Daoy (cell line): ENCODE measurements around the gene INTS1. TPM values are rescaled to one million over a fixed set of nuclear protein-coding genes. Genes with fewer than 3 reads are reported as not detected.
"Not testable (repeated sequence)": the region's sequence is repeated elsewhere in the genome, so short reads cannot be mapped to it uniquely, and the experiment has no call there.

Source experiments
- DNase-seq: peaks from one replicate; pipeline ENCODE4 v3.0.0-alpha.2; 2015; ENCODE audit warnings: low read depth
- total RNA-seq: library from RNA; depleted of rRNA; stranded (reverse); fragments of >200 nt; shearing (Covaris generic); gene quantifications from 2 replicates; pipeline ENCODE4 v1.2.3, GENCODE V29; 2014

The INTS1 gene
- total RNA-seq, 1 experiment from 2014 or later: 42.9 TPM

DNA sequence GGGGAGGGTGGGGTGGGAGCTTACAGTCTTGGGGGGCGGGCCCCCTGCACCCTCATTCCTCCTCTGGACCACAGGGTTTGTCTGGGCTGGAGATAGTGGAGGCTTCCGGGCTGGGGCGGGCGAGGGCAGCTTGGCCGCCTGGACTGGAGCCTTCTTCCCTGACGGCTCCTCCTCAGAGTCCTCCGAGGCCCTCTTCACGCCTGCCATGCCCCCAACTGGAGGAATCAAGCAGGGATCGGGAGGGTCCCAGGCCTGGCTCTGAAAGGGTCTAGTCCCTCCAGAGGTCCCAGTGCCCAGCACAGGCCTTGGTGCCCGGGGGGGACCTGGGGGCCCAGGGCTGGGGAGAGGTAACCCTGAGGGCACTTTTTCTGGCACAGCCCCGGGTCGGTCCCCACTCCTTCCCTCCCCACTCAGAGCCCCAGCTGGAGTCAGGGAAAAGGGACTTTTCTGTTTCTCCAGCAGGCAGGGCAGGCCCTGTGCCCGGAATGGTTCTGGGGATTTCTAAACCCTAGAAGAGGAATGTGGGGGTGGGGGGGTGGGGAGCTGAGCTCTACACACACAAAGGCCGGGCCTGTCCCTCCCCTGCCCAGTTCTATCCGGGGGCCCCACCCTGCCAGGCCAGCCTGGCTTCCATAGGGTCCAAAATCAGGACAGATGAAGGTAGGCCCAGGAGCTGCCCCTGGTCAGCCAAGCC lies 56.5 kb downstream of the INTS1 start:
- DNase-seq: no peak

DNA sequence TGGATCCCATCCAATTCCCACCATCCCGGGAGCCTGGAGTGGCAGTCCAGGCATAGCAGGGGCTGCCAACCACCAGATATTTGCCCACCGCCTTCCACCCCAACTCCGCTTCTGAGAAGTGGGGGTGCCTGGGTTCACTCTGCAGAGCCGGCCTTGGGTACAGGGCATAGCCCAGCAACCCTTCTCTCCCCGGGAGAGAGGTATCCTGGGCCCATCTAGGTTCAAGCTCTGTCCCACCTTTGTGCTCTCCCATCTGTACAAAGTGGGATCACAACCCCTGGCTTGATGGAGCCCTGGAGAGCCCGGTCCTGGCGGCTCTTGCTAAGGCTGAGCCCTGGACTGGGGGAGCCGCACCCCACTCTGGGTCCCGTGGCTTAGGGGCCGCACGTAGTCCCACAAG lies 57.1 kb downstream of the INTS1 start:
- no peak for DNase-seq

DNA sequence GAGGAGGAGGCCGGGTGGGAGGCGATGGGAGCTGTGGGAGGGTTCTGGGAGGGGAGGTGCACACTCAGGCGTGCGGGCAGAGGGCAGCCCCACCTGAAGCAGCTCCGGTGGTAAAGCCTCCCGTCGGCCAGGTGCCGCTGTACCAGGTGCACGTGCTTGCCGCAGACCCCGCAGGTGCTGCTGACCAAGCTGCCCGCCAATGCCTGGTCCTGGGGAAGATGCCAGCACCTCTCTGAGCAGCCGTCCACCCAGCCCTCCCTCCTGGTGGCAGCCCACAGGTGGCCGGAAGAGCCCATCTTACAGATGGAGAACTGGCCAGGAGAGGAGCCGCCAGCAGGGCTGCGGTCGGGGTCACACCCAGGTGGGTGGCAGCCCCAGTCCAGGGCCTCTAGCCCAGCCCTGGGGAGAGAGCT lies 57.6 kb downstream of the INTS1 start:
- no peak for DNase-seq

DNA sequence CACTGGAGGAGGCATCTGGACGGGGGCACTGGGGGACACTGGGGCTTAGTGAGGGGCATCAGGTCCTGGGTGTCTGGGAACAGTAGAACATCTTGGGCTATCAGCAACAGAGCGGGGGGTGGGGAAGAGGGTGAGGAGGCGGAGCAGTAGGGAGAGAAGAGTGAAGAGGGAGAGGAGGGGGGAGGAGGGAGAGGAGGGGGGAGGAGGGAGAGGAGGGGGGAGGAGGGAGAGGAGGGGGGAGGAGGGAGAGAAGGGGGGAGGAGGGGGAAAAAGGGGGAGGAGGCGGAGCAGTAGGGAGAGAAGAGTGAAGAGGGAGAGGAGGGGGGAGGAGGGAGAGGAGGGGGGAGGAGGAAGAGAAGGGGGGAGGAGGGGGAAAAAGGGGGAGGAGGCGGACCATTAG lies 58.2 kb downstream of the INTS1 start:
- DNase-seq: not testable (repeated sequence)

DNA sequence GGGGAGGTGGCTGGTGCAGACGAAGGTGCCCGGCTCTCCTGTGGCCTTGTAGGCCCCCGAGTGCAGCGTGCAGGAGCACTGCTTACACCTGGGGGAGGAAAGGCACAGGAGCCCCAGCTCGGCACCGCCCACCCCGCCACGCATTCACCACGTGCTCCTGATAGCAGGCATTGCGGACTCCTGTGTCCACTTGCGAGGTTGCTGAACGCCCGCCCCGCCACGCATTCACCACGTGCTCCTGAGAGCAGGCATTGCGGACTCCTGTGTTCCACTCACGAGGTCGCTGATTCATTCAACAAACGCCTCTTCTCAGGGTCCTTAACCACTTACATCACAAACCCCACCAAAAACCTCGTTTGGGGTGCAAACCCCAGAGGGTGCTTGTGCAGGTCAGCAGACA lies 58.8 kb downstream of the INTS1 start:
- no peak for DNase-seq

DNA sequence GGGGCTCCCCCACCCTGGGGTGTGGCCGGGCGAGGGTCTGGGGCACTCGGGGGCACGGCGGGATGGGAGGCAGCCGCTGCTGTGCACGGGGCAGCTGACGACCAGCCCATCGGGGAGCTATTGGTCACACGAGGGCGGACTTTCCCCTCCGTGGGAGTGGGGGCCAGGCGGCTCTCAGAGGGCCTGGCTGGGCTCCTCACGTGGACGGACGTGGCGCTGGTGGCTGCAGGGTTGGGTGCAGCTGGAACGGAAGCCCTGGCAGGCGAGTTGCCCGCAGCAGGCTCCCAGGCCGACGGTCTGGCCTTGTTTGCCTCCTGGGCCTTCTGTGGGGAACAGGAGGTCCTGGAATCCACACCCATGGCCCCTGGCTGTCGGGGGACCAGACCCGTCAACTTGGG lies 59.3 kb downstream of the INTS1 start:
- DNase-seq: no peak

DNA sequence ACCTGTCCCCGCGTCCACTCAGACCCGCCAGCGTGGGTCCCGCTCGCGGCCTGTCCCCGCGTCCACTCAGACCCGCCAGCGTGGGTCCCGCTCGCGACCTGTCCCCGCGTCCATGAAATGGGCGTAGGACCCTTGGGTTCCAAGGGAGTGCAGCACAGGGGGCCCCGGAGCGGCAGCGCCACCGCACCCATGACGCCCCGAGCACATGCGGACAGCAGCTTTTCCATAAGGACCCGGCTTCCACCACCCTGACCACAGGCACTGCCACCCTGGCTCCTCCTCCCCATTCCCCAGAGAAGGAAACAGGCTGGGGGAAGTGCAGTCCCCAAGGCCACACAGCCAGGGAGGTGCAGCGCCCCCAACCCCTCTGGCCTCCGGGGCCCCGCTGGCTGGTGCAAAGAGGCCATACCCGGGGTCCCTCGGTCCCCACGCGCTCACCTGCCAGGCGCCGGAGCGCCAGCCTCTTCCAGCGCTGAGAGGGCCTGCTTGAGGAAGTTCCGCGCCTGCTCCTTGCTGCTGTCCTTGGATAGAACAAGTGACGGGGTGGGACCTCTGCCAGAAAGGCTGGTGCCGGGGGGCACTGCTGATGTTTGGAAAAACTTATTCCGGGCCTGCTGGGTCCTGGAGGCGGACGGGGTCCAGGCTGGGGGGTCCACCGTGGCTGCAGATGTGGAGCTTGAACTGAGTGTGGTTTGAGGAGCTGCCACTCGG lies 59.8 kb downstream of the INTS1 start:
- no peak for DNase-seq

DNA sequence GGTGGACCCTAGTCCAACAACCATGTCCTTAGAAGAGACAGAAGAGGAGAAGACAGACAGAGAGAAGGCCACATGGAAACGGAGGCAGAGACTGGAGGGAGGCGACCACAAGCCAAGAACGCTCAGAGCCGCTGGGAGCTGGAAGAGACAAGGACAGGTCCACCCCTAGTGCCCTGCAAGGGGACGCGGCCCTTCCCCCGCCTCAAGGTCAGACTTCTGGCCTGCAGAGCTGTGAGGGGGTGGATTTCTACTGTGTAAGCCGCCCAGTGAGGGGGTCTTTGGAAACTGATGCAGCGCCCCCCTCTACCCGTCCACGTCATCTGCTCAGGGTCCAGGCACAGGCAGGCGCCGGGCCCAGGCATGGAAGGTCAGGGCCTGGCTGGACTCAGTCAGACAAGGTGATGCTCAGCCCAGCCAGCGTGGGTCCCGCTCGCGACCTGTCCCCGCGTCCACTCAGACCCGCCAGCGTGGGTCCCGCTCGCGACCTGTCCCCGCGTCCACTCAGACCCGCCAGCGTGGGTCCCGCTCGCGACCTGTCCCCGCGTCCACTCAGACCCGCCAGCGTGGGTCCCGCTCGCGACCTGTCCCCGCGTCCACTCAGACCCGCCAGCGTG lies 60.5 kb downstream of the INTS1 start:
- not testable (repeated sequence) for DNase-seq

DNA sequence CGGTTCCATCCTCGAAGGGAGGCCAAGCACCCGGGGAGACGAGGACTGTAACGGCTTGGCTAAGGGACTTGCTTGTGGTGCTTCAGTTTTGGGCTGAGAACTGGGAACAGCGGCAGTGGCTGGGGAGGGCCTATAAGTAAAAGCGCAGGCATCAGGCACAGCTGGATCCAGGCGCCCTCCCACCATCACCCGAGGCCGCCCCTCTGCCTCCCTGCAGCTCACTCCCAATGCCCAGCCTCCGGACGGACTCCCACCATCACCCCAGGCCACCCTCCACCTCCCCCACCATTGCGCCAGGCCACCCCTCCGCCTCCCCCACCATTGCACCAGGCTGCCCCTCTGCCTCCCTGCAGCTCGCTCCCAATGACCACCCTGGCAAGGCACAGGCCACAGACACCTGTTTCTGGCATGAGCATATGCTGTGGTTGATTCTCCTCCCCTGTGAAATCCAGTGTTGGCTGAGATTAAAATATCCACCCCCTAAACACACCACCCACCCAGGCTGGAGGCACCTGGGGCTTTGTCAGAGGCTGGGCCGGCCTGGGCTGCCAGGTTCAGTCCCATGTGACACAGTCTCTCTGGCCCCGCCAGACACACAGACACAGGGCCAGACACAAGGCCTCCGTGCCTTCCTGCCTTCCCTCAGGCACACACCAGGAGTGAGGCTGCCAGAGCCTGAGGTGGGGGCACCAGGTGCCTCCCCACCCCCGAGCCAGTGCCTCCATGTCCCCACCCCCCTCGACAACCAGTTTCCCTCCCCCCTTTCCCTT lies 61.6 kb downstream of the INTS1 start:
- DNase-seq: no peak

DNA sequence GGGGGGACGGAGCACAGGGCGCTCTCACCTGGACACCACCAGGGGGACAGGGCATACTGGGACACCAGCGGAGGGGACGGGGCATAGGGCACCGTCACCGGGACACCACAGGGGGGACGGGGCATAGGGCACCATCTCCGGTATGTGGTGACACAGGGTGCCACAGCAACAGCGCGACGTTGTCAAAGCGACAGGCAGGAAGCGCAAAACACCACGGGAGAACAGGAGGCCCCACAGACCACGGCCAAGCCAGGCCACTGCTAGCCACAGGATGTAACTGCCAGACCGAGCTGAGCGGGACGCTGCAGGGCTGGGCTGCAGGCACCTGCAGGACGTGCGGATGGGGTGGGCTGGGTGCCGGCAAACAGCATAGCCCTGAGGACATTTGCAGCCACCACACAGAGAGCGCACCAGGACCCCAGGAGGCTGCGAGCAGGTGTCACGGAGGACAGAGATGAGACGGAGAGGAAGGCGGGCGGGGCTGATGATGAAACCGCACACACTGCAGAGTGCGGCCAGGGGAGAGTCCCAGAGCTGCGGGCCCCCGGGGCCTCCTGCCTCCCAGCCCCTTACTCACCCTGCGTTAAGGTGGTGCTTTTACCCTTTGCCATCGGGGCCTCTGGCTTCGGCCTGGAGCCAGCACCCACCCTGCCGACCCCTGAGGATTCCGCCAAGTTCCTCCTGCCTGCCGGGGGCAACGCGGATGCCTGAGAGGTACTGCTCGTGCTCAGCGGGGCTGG lies 62.4 kb downstream of the INTS1 start:
- no peak for DNase-seq

DNA sequence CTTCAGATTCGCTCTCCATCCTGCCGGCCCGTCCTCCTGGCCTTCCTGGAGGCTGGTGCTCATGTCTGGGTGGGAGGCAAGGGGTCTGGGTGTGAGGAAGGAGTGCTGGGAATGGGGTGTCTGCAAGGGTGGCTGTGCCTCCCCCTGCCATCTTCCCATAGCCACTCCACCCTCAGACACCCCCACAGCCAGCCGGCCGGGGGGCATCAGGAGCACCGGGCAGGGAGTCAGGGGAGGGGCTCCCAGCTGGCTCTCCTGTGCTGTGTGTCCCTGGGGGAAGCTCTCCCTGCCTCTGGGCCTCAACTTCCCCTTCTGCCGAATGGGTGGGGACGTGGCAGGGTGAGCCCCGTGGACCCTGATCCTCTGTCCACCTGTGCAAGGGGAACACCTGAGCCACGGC lies 63.6 kb downstream of the INTS1 start:
- no peak for DNase-seq

DNA sequence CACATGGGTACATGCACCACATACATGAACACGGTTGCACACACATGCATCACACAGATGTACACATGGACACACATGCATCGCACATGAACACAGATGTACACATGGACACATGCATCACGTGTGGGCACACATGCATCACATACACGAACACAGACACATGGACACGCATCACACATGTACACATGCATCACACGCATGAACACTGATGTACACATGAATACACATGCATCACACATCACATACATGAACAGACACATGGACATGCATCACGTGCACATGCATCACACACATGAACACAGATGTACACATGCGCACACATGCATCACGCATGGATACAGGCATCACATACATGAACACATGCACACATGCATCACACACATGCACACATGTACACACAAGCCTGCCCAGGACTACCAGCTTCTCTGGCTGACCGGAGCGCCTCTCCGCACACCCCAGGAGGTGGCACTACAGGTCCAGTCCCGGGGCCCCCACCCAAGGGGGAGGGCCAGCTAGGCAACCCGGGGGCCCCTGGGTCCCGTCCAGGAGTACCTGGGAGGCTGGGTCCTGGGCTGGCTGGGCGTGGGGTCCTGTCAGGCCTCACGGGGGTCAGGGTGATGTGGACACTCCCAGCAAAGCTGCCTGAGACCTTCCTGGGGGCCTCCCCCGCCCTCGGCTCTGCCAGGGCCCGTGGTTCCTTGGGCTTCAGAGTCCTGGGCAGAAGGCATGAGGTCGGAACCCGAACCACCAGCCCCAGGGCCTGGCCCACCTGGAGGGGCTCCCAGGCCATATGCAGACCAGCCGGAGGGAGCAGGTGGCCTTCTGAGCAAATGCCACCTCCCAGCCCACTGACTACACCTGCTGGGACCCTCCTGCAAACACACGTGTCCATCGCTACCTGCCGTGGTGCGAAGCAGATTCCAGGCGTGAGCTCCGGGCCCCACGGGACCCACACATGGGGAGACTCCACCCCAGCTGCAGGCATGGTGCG lies 64.5 kb downstream of the INTS1 start:
- no peak for DNase-seq

DNA sequence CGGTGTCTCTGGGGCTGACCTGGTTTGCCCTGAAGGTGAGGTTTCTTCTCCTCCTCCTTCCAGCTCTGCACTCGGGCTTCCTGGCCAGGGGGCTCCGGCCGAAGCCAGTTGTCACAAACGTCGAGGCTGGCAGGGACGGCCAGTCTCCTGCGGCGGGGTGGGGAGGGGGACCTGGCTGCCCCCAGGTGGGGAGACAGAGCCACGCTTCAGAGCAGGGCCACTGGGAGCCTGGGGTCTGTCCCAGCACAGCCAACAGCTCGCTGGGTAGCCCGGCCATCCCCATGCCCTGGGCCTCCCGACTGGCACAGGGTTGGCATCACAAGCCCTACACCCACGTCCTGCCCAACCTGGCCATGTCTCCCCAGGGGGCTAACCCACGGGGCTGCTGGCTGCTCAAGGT lies 65.4 kb downstream of the INTS1 start:
- no peak for DNase-seq

DNA sequence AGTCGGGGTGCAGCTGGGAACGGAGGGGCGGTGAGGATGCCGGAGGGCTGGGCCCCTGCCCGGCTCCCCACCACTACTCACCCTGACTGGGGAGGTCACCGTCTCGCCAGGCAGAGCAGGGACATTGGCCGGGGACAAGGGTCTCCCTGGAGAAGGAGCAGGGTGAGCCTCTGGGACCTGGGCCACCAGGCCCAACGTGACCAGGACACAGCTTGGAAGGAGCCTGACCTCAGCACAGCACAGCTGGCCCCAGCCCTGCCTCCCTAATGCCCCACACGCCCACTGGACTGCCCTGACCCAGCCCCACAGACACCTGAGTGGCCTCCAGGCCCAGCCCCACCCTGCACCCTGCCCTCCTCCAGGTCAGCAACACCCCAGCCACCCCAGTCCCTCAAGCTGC lies 66.0 kb downstream of the INTS1 start:
- no peak for DNase-seq

DNA sequence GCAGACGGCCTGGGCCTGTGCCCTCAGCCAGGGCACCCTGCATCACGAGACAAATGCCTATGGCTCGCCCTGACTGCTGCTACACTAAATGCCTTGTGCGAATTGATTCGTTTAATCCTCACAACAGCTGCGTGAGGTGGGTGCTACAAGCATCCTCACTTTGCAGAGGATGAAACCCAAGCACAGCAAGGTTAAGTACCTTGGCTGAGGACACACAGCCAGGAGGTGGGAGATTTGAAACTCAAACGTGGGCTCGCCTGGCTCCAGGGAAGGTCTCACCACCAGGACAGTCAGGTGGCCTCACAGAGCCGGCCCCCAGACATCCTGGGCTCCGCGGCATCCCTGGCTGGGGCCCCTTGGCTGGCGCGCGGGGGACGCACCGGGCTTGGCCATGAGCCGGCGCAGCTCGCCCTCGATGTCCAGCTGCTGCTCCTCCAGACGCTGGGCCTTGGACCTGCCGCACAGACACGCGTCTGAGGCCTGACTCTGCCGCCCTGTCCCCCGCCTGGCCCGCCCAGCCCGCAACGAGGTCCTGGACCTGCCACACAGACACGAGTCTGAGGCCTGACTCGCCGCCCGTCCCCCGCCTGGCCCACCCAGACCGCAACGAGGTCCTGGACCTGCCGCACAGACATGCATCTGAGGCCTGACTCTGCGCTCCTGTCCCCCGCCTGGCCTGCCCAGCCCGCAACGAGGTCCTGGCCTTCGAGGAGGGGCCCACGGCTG lies 66.9 kb downstream of the INTS1 start:
- DNase-seq: no peak

DNA sequence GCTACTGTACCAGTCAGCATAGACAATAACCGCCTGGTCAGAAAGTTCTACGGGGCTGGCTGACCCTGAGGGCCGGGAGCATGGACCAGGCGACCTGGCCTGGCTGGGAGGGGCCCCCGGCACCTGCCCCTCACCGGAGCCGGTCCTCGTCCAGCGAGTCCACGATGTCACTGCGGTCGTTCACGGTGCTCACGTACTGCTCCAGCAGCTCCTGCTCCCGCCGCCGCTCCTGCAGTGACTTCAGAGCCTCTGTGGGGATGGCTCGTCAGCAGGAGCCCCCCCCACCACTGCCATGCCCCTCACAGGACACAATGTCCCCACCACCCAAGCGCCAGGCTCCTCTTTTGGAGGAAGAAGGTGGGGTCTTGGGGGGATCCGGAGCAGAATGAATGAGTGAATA lies 67.6 kb downstream of the INTS1 start:
- DNase-seq: no peak

DNA sequence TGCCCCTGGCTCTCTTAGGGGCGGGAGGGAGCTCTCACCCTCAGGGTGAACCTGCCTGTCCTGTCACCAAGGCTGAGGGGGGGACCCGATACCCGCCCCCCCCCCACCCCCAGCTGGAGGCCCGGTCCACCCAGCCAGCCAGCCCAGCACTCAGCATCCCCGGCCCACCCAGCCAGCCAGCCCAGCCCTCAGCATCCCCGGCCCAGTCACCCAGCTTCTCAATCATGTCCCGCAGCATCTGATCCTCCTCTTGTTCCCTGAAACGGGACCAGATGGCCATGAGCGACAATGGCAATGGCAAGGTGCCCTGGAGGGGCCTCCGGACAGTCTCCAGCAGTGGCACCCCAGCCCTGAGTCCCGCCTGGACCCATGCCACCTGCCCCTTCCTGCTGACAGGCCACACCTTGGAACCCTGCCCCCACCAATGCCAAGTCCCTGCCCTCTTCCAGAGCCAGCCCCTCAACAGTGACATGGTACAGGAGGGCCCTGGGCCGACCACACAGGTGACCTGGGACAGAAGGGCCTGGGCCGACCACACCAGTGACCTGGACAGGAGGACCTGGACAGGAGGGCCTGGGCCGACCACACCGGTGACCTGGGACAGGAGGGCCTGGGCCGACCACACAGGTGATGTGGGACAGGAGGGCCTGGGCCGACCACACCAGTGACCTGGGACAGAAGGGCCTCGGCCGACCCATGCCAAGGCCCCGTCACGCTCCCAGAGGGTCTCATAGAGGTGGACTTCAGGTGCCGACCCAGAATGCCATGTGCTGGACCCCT lies 69.1 kb downstream of the INTS1 start:
- no peak for DNase-seq

DNA sequence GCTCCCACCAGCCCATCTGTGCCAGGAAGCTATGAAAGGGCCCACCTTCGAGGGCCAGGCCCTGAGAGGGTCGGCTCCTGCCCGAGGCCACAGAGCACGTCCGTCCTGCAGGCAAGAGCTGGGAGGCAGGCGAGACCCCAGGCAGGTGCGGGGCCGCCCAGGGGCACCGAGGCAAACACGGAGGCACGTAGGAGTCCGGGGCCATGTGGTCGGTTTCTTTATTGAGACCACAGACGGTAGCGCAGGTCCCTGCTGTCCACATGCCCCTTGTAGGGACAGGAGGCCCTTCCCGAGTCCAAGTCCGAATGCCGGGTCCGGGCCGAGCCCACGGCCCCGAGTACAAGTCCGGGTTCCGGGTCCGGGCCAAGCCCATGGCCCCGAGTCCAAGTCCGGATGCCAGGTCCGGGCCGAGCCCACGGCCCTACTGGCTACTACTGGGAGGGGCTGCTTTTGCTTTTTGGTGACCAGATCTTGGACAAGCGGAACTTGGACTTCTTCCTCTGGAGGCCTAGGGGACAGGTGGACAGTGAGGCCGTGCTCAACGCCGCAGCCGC lies 69.9 kb downstream of the INTS1 start:
- DNase-seq: no peak
